HG03469 (cell line): ENCODE data around the gene SACM1L.
A peak's percentile ranks its signal among the peaks of the same experiment; 100 is the strongest.

ENCODE experiments used
- ATAC-seq: cut with Tn5 transposase; IDR thresholded peaks from one replicate; pipeline ENCODE4 v1.9.1; 2021; ENCODE audit warnings: mild to moderate bottlenecking, moderate library complexity, moderate number of reproducible peaks; ENCODE audit not compliant: unreplicated experiment

Gene SACM1L

GRCh38 chr3:45688882-45689786 is at the start of gene SACM1L:
SACM1L (plus strand) TSS chr3:45689396; CDS start chr3:45689466, 70 bp downstream.
- peak; percentile 47 for ATAC-seq

- no peak for ATAC-seq
Observed at GRCh38 chr3:45640091-45640507, 49.1 kb upstream of the SACM1L start.

- no peak for ATAC-seq
Observed at GRCh38 chr3:45640724-45641361, 48.4 kb upstream of the SACM1L start.

- ATAC-seq = no peak
Observed at GRCh38 chr3:45641756-45642155, 47.4 kb upstream of the SACM1L start.

- no peak for ATAC-seq
Observed at GRCh38 chr3:45642731-45643152, 46.5 kb upstream of the SACM1L start.

GRCh38 chr3:45644063-45644790 is 45.0 kb upstream of the SACM1L start:
- no peak for ATAC-seq

- no peak for ATAC-seq
Observed at GRCh38 chr3:45644791-45645201, 44.4 kb upstream of the SACM1L start.

GRCh38 chr3:45646051-45646585 is 43.1 kb upstream of the SACM1L start:
- ATAC-seq = no peak

GRCh38 chr3:45647148-45647619 is 42.0 kb upstream of the SACM1L start:
- no peak for ATAC-seq

GRCh38 chr3:45653205-45653604 is 36.0 kb upstream of the SACM1L start:
- ATAC-seq = no peak

GRCh38 chr3:45654397-45654944 is 34.7 kb upstream of the SACM1L start:
- ATAC-seq = no peak

GRCh38 chr3:45655906-45656305 is 33.3 kb upstream of the SACM1L start:
- ATAC-seq = no peak

GRCh38 chr3:45656575-45657363 is 32.4 kb upstream of the SACM1L start:
- no peak for ATAC-seq

- no peak for ATAC-seq
Observed at GRCh38 chr3:45657853-45658252, 31.3 kb upstream of the SACM1L start.

- no peak for ATAC-seq
Observed at GRCh38 chr3:45659661-45660566, 29.3 kb upstream of the SACM1L start.

GRCh38 chr3:45660567-45660901 is 28.7 kb upstream of the SACM1L start:
- ATAC-seq = no peak

- ATAC-seq = no peak
Observed at GRCh38 chr3:45664578-45664977, 24.6 kb upstream of the SACM1L start.

GRCh38 chr3:45665101-45665572 is 24.1 kb upstream of the SACM1L start:
- no peak for ATAC-seq
